ENCODE measurements around the gene GPER1.

- no peak for TF ChIP-seq CTCF (IDR thresholded peaks at IDR 0.05 in 2 of 3, conservative IDR thresholded peaks at IDR 0.05 in 1 of 3; ENCODE audit: borderline replicate concordance in 1 of 3, insufficient read depth in 1 of 3, low read depth in 2 of 3, low read length in 2 of 3)
- no peak for TF ChIP-seq ZNF274 (IDR thresholded peaks at IDR 0.05; ENCODE audit: low read depth, low read length)
- TF ChIP-seq POLR2A (IDR thresholded peaks at IDR 0.05; ENCODE audit: borderline replicate concordance, extremely low read depth, insufficient read depth, insufficient read length): no peak
Measured at GRCh38 chr7:1119201-1119600, 31.3 kb downstream of the GPER1 start.
